ENCODE measurements around the gene ADGRG6.

DNA sequence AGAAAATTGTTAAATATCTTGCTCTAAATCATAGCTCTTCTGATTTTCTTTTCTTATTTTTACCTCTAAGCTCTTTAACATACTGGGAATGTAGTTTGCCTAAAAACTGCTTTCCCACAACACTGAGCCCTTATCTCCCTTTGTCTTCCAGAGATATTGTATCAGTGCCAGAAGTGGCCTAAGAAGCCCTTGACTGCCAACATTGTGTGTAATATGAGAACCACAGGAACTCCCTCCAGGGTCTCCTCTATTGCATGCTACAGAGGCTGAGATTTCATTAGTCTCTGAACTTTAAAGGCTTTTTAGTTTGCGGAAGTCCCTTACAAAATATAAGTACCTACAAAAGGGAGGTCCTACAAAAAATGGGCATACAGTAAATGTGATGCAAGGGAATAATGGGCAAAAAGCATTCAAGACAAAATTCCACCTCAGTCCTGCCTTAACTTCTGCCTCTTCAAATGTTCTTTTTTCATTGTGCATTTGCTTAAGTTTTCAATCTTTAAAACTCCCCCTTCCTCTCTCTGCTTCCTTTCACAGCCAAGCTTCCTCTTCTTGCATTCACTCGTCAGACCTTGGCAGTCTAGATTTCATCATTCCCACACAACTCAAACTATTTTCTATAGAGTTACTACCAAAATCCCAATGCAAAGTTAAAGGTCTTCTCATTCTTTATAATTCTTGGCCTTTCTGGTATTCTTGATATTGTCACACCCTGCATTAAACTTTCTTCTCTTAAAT, 76.5 kb downstream of the ADGRG6 start:
- no peak for TF ChIP-seq POLR2A (IDR thresholded peaks at IDR 0.05)
- no peak for TF ChIP-seq CTCF (IDR thresholded peaks at IDR 0.05)

Data from body of pancreas (tissue), 4 donors.